ENCODE measurements around the gene GOLGA7B. TPM values are rescaled to one million over a fixed set of nuclear protein-coding genes. Genes with fewer than 3 reads are reported as not detected.

Gene GOLGA7B
- total RNA-seq, 1 experiment from 2014 or later = 1.5 TPM

DNA sequence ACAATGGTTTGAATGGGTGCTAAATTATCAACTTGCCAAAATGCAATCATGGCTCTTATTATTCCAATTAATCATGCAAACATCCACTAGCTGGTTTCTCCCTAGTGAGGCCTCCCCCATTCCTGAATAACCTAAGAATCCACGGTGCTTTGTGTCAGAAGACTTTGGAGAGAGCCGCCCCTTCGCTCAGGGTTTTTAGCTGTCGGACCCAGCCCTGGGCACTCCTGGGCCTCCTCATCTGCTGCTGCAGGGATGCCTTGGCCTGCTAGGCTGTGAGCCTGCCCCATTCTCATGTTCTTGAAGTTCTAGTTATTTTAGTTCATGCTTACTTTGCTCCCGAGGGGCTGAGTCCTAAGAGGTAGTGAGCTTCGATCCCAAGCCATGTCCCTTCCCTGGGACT lies 43.7 kb upstream of the GOLGA7B start:
- Histone ChIP-seq H3K27ac (ENCODE audit: low read length) (no peak overlapping the region), H3K4me3 (ENCODE audit: low read depth in 2 of 2, low read length in 2 of 2) (no peak overlapping the region), H3K27me3 (ENCODE audit: control insufficient read depth, insufficient read depth, low read length) (no peaks in the 10 kb centered on the region), H3K4me1 (ENCODE audit: control insufficient read depth, insufficient read depth, low read length) (no peaks in the 10 kb centered on the region), H3K9me3 (ENCODE audit: control insufficient read depth, insufficient read depth, low read depth, low read length) (no peaks in the 10 kb centered on the region), H3K36me3 (ENCODE audit: control insufficient read depth, insufficient read depth, low read length) (no peaks in the 10 kb centered on the region)
- ChIA-PET CTCF (no interaction called here), POLR2A (interaction anchor here (0.5 to 0.7 kb wide), 4 partner anchors 17 to 81 kb away, joined by 3 to 17 read pairs (median 4); no protein-coding TSS in a partner anchor)
- no peak for DNase-seq (ENCODE audit: low read depth, low spot score)
- no TSS peak for BruUV-seq (replicated peaks)
- TF ChIP-seq, protein P1, sequence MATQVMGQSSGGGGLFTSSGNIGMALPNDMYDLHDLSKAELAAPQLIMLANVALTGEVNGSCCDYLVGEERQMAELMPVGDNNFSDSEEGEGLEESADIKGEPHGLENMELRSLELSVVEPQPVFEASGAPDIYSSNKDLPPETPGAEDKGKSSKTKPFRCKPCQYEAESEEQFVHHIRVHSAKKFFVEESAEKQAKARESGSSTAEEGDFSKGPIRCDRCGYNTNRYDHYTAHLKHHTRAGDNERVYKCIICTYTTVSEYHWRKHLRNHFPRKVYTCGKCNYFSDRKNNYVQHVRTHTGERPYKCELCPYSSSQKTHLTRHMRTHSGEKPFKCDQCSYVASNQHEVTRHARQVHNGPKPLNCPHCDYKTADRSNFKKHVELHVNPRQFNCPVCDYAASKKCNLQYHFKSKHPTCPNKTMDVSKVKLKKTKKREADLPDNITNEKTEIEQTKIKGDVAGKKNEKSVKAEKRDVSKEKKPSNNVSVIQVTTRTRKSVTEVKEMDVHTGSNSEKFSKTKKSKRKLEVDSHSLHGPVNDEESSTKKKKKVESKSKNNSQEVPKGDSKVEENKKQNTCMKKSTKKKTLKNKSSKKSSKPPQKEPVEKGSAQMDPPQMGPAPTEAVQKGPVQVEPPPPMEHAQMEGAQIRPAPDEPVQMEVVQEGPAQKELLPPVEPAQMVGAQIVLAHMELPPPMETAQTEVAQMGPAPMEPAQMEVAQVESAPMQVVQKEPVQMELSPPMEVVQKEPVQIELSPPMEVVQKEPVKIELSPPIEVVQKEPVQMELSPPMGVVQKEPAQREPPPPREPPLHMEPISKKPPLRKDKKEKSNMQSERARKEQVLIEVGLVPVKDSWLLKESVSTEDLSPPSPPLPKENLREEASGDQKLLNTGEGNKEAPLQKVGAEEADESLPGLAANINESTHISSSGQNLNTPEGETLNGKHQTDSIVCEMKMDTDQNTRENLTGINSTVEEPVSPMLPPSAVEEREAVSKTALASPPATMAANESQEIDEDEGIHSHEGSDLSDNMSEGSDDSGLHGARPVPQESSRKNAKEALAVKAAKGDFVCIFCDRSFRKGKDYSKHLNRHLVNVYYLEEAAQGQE (IDR thresholded peaks at IDR 0.05; ENCODE audit: insufficient read depth in 1 of 2, low read depth in 2 of 2, low read length in 1 of 2) = no peak
- TF ChIP-seq, protein P2, sequence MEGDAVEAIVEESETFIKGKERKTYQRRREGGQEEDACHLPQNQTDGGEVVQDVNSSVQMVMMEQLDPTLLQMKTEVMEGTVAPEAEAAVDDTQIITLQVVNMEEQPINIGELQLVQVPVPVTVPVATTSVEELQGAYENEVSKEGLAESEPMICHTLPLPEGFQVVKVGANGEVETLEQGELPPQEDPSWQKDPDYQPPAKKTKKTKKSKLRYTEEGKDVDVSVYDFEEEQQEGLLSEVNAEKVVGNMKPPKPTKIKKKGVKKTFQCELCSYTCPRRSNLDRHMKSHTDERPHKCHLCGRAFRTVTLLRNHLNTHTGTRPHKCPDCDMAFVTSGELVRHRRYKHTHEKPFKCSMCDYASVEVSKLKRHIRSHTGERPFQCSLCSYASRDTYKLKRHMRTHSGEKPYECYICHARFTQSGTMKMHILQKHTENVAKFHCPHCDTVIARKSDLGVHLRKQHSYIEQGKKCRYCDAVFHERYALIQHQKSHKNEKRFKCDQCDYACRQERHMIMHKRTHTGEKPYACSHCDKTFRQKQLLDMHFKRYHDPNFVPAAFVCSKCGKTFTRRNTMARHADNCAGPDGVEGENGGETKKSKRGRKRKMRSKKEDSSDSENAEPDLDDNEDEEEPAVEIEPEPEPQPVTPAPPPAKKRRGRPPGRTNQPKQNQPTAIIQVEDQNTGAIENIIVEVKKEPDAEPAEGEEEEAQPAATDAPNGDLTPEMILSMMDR (IDR thresholded peaks at IDR 0.05) = no peak
- no peak for TF ChIP-seq POLR2AphosphoS5 (IDR thresholded peaks at IDR 0.05; ENCODE audit: low read depth, low read length)
- TF ChIP-seq SIN3A (IDR thresholded peaks at IDR 0.05; ENCODE audit: borderline replicate concordance, insufficient read depth, low read depth, low read length) = no peak
- no peak; the same call in 1 of the 2 replicates for ATAC-seq
- intact Hi-C loops (cut with micrococcal nuclease; ENCODE audit: unreplicated experiment) (no loop called here), in situ Hi-C loops (cut with HindIII; ENCODE audit: low pct_unique_long_range_greater_than_20kb, low sequenced_read_pairs) (no loop called here)

DNA sequence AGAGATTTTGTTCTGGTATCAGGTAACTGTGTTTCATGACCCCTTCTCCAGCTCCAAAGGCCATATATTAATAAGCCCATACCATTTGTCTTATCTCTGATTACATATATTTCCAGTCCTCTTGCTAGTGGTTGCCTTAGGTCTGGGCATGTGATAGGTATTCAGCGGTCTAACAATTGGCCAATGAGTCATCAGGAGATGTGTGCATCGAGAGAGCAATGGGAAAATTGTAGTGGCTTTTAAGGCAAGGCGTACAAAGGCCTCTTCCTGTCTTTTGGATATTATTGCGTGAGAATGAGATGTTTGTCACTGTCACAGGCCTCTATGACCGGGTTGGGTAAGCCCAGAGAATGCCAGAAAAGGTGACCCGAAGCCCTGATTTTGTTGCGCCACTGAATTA lies 39.2 kb upstream of the GOLGA7B start:
- TF ChIP-seq, protein P1 (IDR thresholded peaks at IDR 0.05; ENCODE audit: insufficient read depth in 1 of 2, low read depth in 2 of 2, low read length in 1 of 2) = no peak
- TF ChIP-seq POLR2AphosphoS5 (IDR thresholded peaks at IDR 0.05; ENCODE audit: low read depth, low read length) (no peak), SIN3A (IDR thresholded peaks at IDR 0.05; ENCODE audit: borderline replicate concordance, insufficient read depth, low read depth, low read length) (no peak), TCF7L2 (IDR thresholded peaks at IDR 0.05; ENCODE audit: low read depth, low read length) (no peak)
- TF ChIP-seq, protein P2 (IDR thresholded peaks at IDR 0.05) = no peak
- Histone ChIP-seq H3K4me1 (ENCODE audit: control insufficient read depth, insufficient read depth, low read length) (no peaks in the 10 kb centered on the region), H3K9me3 (ENCODE audit: control insufficient read depth, insufficient read depth, low read depth, low read length) (no peaks in the 10 kb centered on the region), H3K27ac (ENCODE audit: low read length) (no peak overlapping the region), H3K27me3 (ENCODE audit: control insufficient read depth, insufficient read depth, low read length) (no peaks in the 10 kb centered on the region), H3K36me3 (ENCODE audit: control insufficient read depth, insufficient read depth, low read length) (no peaks in the 10 kb centered on the region), H3K4me3 (ENCODE audit: low read depth in 2 of 2, low read length in 2 of 2) (no peak overlapping the region)
- in situ Hi-C loops (cut with HindIII; ENCODE audit: low pct_unique_long_range_greater_than_20kb, low sequenced_read_pairs) (no loop called here), intact Hi-C loops (cut with micrococcal nuclease; ENCODE audit: unreplicated experiment) (no loop called here)
- DNase-seq (ENCODE audit: low read depth, low spot score) (no peak), ATAC-seq (no peak)
- ChIA-PET POLR2A (no interaction called here), CTCF (interaction anchor here (1.2 kb wide), 1 partner anchor 59 kb away, joined by 3 read pairs; no protein-coding TSS in a partner anchor)
- no TSS peak for BruUV-seq (replicated peaks)
